Stimulated activated CD8-positive, alpha-beta memory T cell treated with anti-CD3 and anti-CD28 coated beads, Interleukin-12 subunit alpha, Interleukin-12 subunit beta, amount 100 ng/mL, for 24 hours (primary cell): ENCODE data around the gene TSPEAR.

Source experiments
- DNase-seq: peaks from one replicate; pipeline ENCODE4 v3.0.0-alpha.2; 2020; ENCODE audit errors: extremely low read depth

Gene TSPEAR

GRCh38 chr21:44502171-44502958 is 209.0 kb downstream of the TSPEAR start:
- DNase-seq = no peak

GRCh38 chr21:44500111-44500510 is 211.3 kb downstream of the TSPEAR start:
- DNase-seq = no peak

GRCh38 chr21:44499631-44500030 is 211.7 kb downstream of the TSPEAR start:
- DNase-seq = no peak

- DNase-seq = no peak
Measured at GRCh38 chr21:44499211-44499560, 212.2 kb downstream of the TSPEAR start.

GRCh38 chr21:44498280-44499210 is 212.8 kb downstream of the TSPEAR start:
- DNase-seq = no peak

- DNase-seq = no peak
Measured at GRCh38 chr21:44497703-44498126, 213.7 kb downstream of the TSPEAR start.

- no peak for DNase-seq
Measured at GRCh38 chr21:44496564-44497550, 214.5 kb downstream of the TSPEAR start.

- DNase-seq = no peak
Measured at GRCh38 chr21:44495611-44496563, 215.5 kb downstream of the TSPEAR start.

- DNase-seq = no peak
Measured at GRCh38 chr21:44494956-44495355, 216.4 kb downstream of the TSPEAR start.

GRCh38 chr21:44494418-44494817 is 217.0 kb downstream of the TSPEAR start:
- no peak for DNase-seq

- no peak for DNase-seq
Measured at GRCh38 chr21:44492567-44493385, 218.6 kb downstream of the TSPEAR start.

- DNase-seq = no peak
Measured at GRCh38 chr21:44490816-44491215, 220.6 kb downstream of the TSPEAR start.

- DNase-seq = no peak
Measured at GRCh38 chr21:44490405-44490804, 221.0 kb downstream of the TSPEAR start.

- DNase-seq = no peak
Measured at GRCh38 chr21:44489962-44490361, 221.4 kb downstream of the TSPEAR start.

GRCh38 chr21:44487831-44488230 is 223.5 kb downstream of the TSPEAR start:
- no peak for DNase-seq

- no peak for DNase-seq
Measured at GRCh38 chr21:44486302-44486701, 225.1 kb downstream of the TSPEAR start.

- no peak for DNase-seq
Measured at GRCh38 chr21:44485796-44486195, 225.6 kb downstream of the TSPEAR start.

GRCh38 chr21:44485254-44485793 is 226.0 kb downstream of the TSPEAR start:
- no peak for DNase-seq
